H9 (cell line): Measurements from ENCODE around the gene HRH1. TPM values are rescaled to one million over a fixed set of nuclear protein-coding genes. Genes with fewer than 3 reads are reported as not detected.

Experiments
- DNase-seq: peaks from one replicate; pipeline ENCODE4 v3.0.0-alpha.2; 2017
- H2AFZ ChIP-seq: one replicate; pipeline ENCODE4 v1.6.1; 2013; ENCODE audit warnings: mild to moderate bottlenecking, low read length, control low read depth, moderate library complexity
- H2AK5ac ChIP-seq: 2 replicates; pipeline ENCODE4 v1.6.1; 2013; ENCODE audit warnings: low read length, control low read depth, mixed read lengths; ENCODE audit not compliant: insufficient read length
- H2BK120ac ChIP-seq: one replicate; pipeline ENCODE4 v1.6.1; 2013; ENCODE audit warnings: low read depth, mild to moderate bottlenecking, low read length, control low read depth, inconsistent platforms; ENCODE audit not compliant: poor library complexity, severe bottlenecking
- H2BK12ac ChIP-seq: 2 replicates; pipeline ENCODE4 v1.6.1; 2013; ENCODE audit warnings: low read length, control low read depth, mixed read lengths, low read depth; ENCODE audit not compliant: insufficient read length
- H2BK15ac ChIP-seq: 2 replicates; pipeline ENCODE4 v1.6.1; 2013; ENCODE audit warnings: low read depth, low read length, control low read depth
- H2BK20ac ChIP-seq: one replicate; pipeline ENCODE4 v1.6.1; 2013; ENCODE audit warnings: low read depth, mild to moderate bottlenecking, low read length, control low read depth, inconsistent platforms; ENCODE audit not compliant: poor library complexity, severe bottlenecking
- H2BK5ac ChIP-seq: 2 replicates; pipeline ENCODE4 v1.6.1; 2013; ENCODE audit warnings: low read length, control low read depth, mixed read lengths; ENCODE audit not compliant: insufficient read length
- H3K14ac ChIP-seq: 2 replicates; pipeline ENCODE4 v1.6.1; 2013; ENCODE audit warnings: low read length, control low read depth; ENCODE audit not compliant: insufficient read depth
- H3K18ac ChIP-seq: 2 replicates; pipeline ENCODE4 v1.6.1; 2013; ENCODE audit warnings: low read depth, mild to moderate bottlenecking, mixed read lengths, low read length, control low read depth; ENCODE audit not compliant: insufficient read length
- H3K23ac ChIP-seq: 2 replicates; pipeline ENCODE4 v1.6.1; 2013; ENCODE audit warnings: low read length, control low read depth, mixed read lengths, low read depth; ENCODE audit not compliant: insufficient read length
- H3K23me2 ChIP-seq: 2 replicates; pipeline ENCODE4 v1.6.1; 2013; ENCODE audit warnings: low read depth, mild to moderate bottlenecking, mixed read lengths, low read length, control low read depth; ENCODE audit not compliant: insufficient read length, poor library complexity, severe bottlenecking
- H3K27ac ChIP-seq: 2 replicates; pipeline ENCODE4 v1.5.1; 2013; ENCODE audit warnings: low read length, control low read depth, mixed read lengths, low read depth; ENCODE audit not compliant: insufficient read length
- H3K27me3 ChIP-seq: 2 replicates; pipeline ENCODE4 v1.6.1; 2013; ENCODE audit warnings: low read length, control low read depth, inconsistent platforms; ENCODE audit not compliant: insufficient read depth
- H3K4ac ChIP-seq: 2 replicates; pipeline ENCODE4 v1.6.1; 2013; ENCODE audit warnings: low read depth, mild to moderate bottlenecking, control low read depth, inconsistent platforms, low read length, moderate library complexity
- H3K4me1 ChIP-seq: 2 replicates; pipeline ENCODE4 v1.6.1; 2013; ENCODE audit warnings: low read length, control low read depth, inconsistent platforms; ENCODE audit not compliant: insufficient read depth
- H3K4me2 ChIP-seq: 2 replicates; pipeline ENCODE4 v1.6.1; 2013; ENCODE audit warnings: low read length, control low read depth, mixed read lengths; ENCODE audit not compliant: insufficient read length, insufficient read depth
- H3K56ac ChIP-seq: 2 replicates; pipeline ENCODE4 v1.6.1; 2013; ENCODE audit warnings: low read depth, mild to moderate bottlenecking, mixed read lengths, low read length, control low read depth; ENCODE audit not compliant: insufficient read length
- H3K79me1 ChIP-seq: 2 replicates; pipeline ENCODE4 v1.6.1; 2013; ENCODE audit warnings: low read depth, mild to moderate bottlenecking, moderate library complexity, low read length, control low read depth, inconsistent platforms; ENCODE audit not compliant: insufficient read depth, poor library complexity, severe bottlenecking
- H3K79me2 ChIP-seq: 2 replicates; pipeline ENCODE4 v1.6.1; 2013; ENCODE audit warnings: low read length, control low read depth, inconsistent platforms; ENCODE audit not compliant: insufficient read depth
- H3K9ac ChIP-seq: 2 replicates; pipeline ENCODE4 v1.6.1; 2013; ENCODE audit warnings: low read length, control low read depth, mixed read lengths; ENCODE audit not compliant: insufficient read length; ENCODE audit errors: extremely low read depth
- H3K9me3 ChIP-seq: one replicate; pipeline ENCODE4 v1.6.1; 2013; ENCODE audit warnings: low read depth, low read length, inconsistent platforms; ENCODE audit not compliant: control insufficient read depth
- H3T11ph ChIP-seq: one replicate; pipeline ENCODE4 v1.6.1; 2013; ENCODE audit warnings: mild to moderate bottlenecking, low read length, control low read depth, inconsistent platforms
- H4K20me1 ChIP-seq: one replicate; pipeline ENCODE4 v1.6.1; 2013; ENCODE audit not compliant: control insufficient read depth, insufficient read length, insufficient read depth
- H4K5ac ChIP-seq: 2 replicates; pipeline ENCODE4 v1.6.1; 2013; ENCODE audit warnings: low read depth, mild to moderate bottlenecking, mixed read lengths, low read length, control low read depth; ENCODE audit not compliant: insufficient read length
- H4K8ac ChIP-seq: replicated peaks from 2 replicates; pipeline ENCODE4 v1.6.1; 2013; ENCODE audit warnings: low read length, control low read depth, mixed read lengths, low read depth; ENCODE audit not compliant: insufficient read length
- H4K91ac ChIP-seq: 2 replicates; pipeline ENCODE4 v1.6.1; 2013; ENCODE audit warnings: low read depth, mild to moderate bottlenecking, moderate library complexity, mixed read lengths, low read length, control low read depth; ENCODE audit not compliant: insufficient read length
- H3K27ac Mint-ChIP-seq, 3 experiments: 2 replicates in 2 of 3; 3 replicates in 1 of 3; pipeline ENCODE4 v1.8.0; 2020 to 2021; ENCODE audit warnings: mixed read lengths in 3 of 3, mild to moderate bottlenecking in 1 of 3, moderate library complexity in 1 of 3
- H3K27me3 Mint-ChIP-seq: 2 replicates; pipeline ENCODE4 v1.8.0; 2021; ENCODE audit warnings: low read depth, mild to moderate bottlenecking, moderate library complexity, mixed read lengths
- H3K36me3 Mint-ChIP-seq, 3 experiments: 2 replicates in 2 of 3; 3 replicates in 1 of 3; pipeline ENCODE4 v1.8.0; 2020 to 2021; ENCODE audit warnings: low read depth in 3 of 3, mixed read lengths in 3 of 3; ENCODE audit not compliant: insufficient read depth in 1 of 3
- H3K4me1 Mint-ChIP-seq, 2 experiments: 2 replicates each; pipeline ENCODE4 v1.8.0; 2020; ENCODE audit warnings: mixed read lengths in 2 of 2
- H3K4me3 Mint-ChIP-seq, 2 experiments: 2 replicates in 1 of 2; 3 replicates in 1 of 2; pipeline ENCODE4 v1.8.0; 2020 to 2021; ENCODE audit warnings: mild to moderate bottlenecking in 2 of 2, mixed read lengths in 2 of 2, moderate library complexity in 1 of 2
- H3K9me3 Mint-ChIP-seq, 2 experiments: 2 replicates in 1 of 2; 3 replicates in 1 of 2; pipeline ENCODE4 v1.8.0; 2020; ENCODE audit warnings: mild to moderate bottlenecking in 2 of 2, mixed read lengths in 2 of 2, moderate library complexity in 1 of 2
- CTCF ChIP-seq: fragments of 200-600 bp; sonication (generic); conservative IDR thresholded peaks from 3 replicates; pipeline ENCODE4 v1.8.0; 2021; ENCODE audit warnings: antibody characterized with exemption, mild to moderate bottlenecking
- WGBS: extraction: QIAGEN DNeasy Blood & Tissue Kit; methylation state at CpG from one replicate; pipeline ENCODE4 v1.1.7; 2013; ENCODE audit warnings: missing lambda C conversion rate, low lambda C conversion rate, mixed read lengths; ENCODE audit not compliant: insufficient read length; ENCODE audit errors: extremely low coverage; 5-methylcytosine and 5-hydroxymethylcytosine counted together
- total RNA-seq: library from RNA; stranded (reverse); gene quantifications from 2 replicates; pipeline ENCODE4 v1.2.1, GENCODE V29; 2021

Gene HRH1
- total RNA-seq, 1 experiment from 2014 or later, result 0.74 TPM

- Histone ChIP-seq H3K4me1 (no peaks in the 10 kb centered on the region), H3T11ph (no peak overlapping the region), H2BK5ac (no peak overlapping the region), H3K27me3 (no peaks in the 10 kb centered on the region; the same call in 1 of the 2 replicates), H3K56ac (no peak overlapping the region), H3K23me2 (no peaks in the 10 kb centered on the region), H3K9ac (no peak overlapping the region), H2BK12ac (no peak overlapping the region), H4K20me1 (no peaks in the 10 kb centered on the region), H3K79me1 (no peaks in the 10 kb centered on the region), H4K91ac (no peak overlapping the region), H4K8ac (no peak overlapping the region), H2AK5ac (no peak overlapping the region), H2BK15ac (no peak overlapping the region), H2BK120ac (no peak overlapping the region), H3K79me2 (no peaks in the 10 kb centered on the region), H3K4ac (no peak overlapping the region), H4K5ac (no peak overlapping the region), H2AFZ (no peak overlapping the region), H3K18ac (no peak overlapping the region), H3K27ac (no peak overlapping the region), H3K23ac (no peak overlapping the region), H3K14ac (no peak overlapping the region), H3K9me3 (no peaks in the 10 kb centered on the region), H2BK20ac (no peak overlapping the region), H3K4me2 (no peak overlapping the region)
- Mint-ChIP-seq H3K36me3 (peaks cover 3 to 24% (median 12%) of the 10 kb centered on the region in 3 experiments; a peak in 6 of 7 replicates), H3K4me1 (no peaks in the 10 kb centered on the region), H3K27me3 (no peaks in the 10 kb centered on the region), H3K4me3 (no peak overlapping the region), H3K9me3 (no peaks in the 10 kb centered on the region), H3K27ac (no peak overlapping the region)
- WGBS, result no CpG with 5 or more reads among the region's 3 CpGs
- TF ChIP-seq CTCF, result no peak
- DNase-seq, result no peak
These were observed 146.7 kb downstream of the HRH1 start for GRCh38 chr3:11300970-11301369.
